Neural progenitor cell (in vitro differentiated cells): ENCODE results near the gene SLC25A13. TPM values are rescaled to one million over a fixed set of nuclear protein-coding genes. Genes with fewer than 3 reads are reported as not detected.

Experiments used
- DNase-seq: peaks from one replicate; pipeline ENCODE4 v3.0.0-alpha.2; 2016; ENCODE audit warnings: low spot score
- H2AFZ ChIP-seq: fragments of 200-600 bp; sonication (generic); replicated peaks from 2 replicates; pipeline ENCODE4 v1.6.1; 2016; ENCODE audit warnings: antibody characterized with exemption
- H3F3A ChIP-seq: fragments of 200-600 bp; sonication (generic); 2 replicates; pipeline ENCODE4 v1.6.1; 2016; ENCODE audit warnings: antibody characterized with exemption, low read depth
- H3K27ac ChIP-seq: fragments of 200-600 bp; sonication (generic); 2 replicates; pipeline ENCODE4 v1.5.1; 2016; ENCODE audit warnings: mild to moderate bottlenecking
- H3K27me3 ChIP-seq: fragments of 200-600 bp; sonication (generic); 2 replicates; pipeline ENCODE4 v1.6.1; 2016; ENCODE audit warnings: mild to moderate bottlenecking, moderate library complexity
- H3K36me3 ChIP-seq: fragments of 200-600 bp; sonication (generic); 2 replicates; pipeline ENCODE4 v1.5.1; 2016
- H3K4me1 ChIP-seq: fragments of 200-600 bp; sonication (generic); 2 replicates; pipeline ENCODE4 v1.6.1; 2016; ENCODE audit warnings: mixed run types
- H3K4me2 ChIP-seq: fragments of 200-600 bp; sonication (generic); 2 replicates; pipeline ENCODE4 v1.6.1; 2016
- H3K4me3 ChIP-seq: fragments of 200-600 bp; sonication (generic); 2 replicates; pipeline ENCODE4 v1.5.1; 2016
- H3K79me2 ChIP-seq: fragments of 200-600 bp; sonication (generic); 2 replicates; pipeline ENCODE4 v1.6.1; 2016; ENCODE audit warnings: low read depth
- H3K9ac ChIP-seq: fragments of 200-600 bp; sonication (generic); 2 replicates; pipeline ENCODE4 v1.6.1; 2016
- H3K9me3 ChIP-seq: fragments of 200-600 bp; sonication (generic); 2 replicates; pipeline ENCODE4 v1.5.1; 2016; ENCODE audit warnings: low read depth
- H4K20me1 ChIP-seq: fragments of 200-600 bp; sonication (generic); 2 replicates; pipeline ENCODE4 v1.6.1; 2016; ENCODE audit warnings: low read depth
- H3K27ac Mint-ChIP-seq: 3 replicates; pipeline ENCODE4 v1.8.0; 2021; ENCODE audit warnings: mixed read lengths
- H3K27me3 Mint-ChIP-seq: 2 replicates; pipeline ENCODE4 v1.8.0; 2022; ENCODE audit warnings: low read depth, mild to moderate bottlenecking, inconsistent platforms, moderate library complexity, mixed read lengths; ENCODE audit not compliant: insufficient read depth
- H3K36me3 Mint-ChIP-seq: 3 replicates; pipeline ENCODE4 v1.8.0; 2021; ENCODE audit warnings: mixed read lengths
- H3K4me1 Mint-ChIP-seq: 3 replicates; pipeline ENCODE4 v1.8.0; 2021; ENCODE audit warnings: mixed read lengths
- H3K4me3 Mint-ChIP-seq: 3 replicates; pipeline ENCODE4 v1.8.0; 2021; ENCODE audit warnings: mild to moderate bottlenecking, moderate library complexity, mixed read lengths
- H3K9me3 Mint-ChIP-seq: 3 replicates; pipeline ENCODE4 v1.8.0; 2020; ENCODE audit warnings: mixed read lengths
- CTCF ChIP-seq: fragments of 200-600 bp; sonication (generic); IDR thresholded peaks from 2 replicates; pipeline ENCODE4 v1.5.1; 2017; ENCODE audit warnings: antibody characterized with exemption, mild to moderate bottlenecking
- EZH2 ChIP-seq: fragments of 200-600 bp; sonication (generic); IDR thresholded peaks from 2 replicates; pipeline ENCODE4 v1.6.1; 2017; ENCODE audit warnings: antibody characterized with exemption, mild to moderate bottlenecking, moderate library complexity
- EZH2phosphoT487 ChIP-seq: fragments of 200-600 bp; sonication (generic); IDR thresholded peaks from 2 replicates; pipeline ENCODE4 v1.6.1; 2017; ENCODE audit warnings: antibody characterized with exemption
- total RNA-seq: library from RNA; depleted of rRNA; stranded (reverse); fragments of >200 nt; gene quantifications from 2 replicates; pipeline ENCODE4 v1.2.3, GENCODE V29; 2015; ENCODE audit warnings: low replicate concordance

Gene SLC25A13
- total RNA-seq, 1 donor from 2014 or later = 83.3 TPM

- H3K27me3 Mint-ChIP-seq = peaks cover 2% of the 10 kb centered on the region
- TF ChIP-seq EZH2 (no peak), EZH2phosphoT487 (no peak), CTCF (no peak)
- no peaks in the 10 kb centered on the region for H3K27me3 ChIP-seq
- no peaks in the 10 kb centered on the region for H3F3A ChIP-seq
- H3K27ac Mint-ChIP-seq = no peak overlapping the region
- no peaks in the 10 kb centered on the region for H3K79me2 ChIP-seq
- H3K4me1 Mint-ChIP-seq = no peaks in the 10 kb centered on the region
- no peak overlapping the region for H3K27ac ChIP-seq
- H2AFZ ChIP-seq = no peak overlapping the region
- H3K36me3 ChIP-seq = no peaks in the 10 kb centered on the region
- H3K4me1 ChIP-seq = no peaks in the 10 kb centered on the region
- no peak overlapping the region for H3K4me3 ChIP-seq
- no peaks in the 10 kb centered on the region for H4K20me1 ChIP-seq
- H3K9me3 ChIP-seq = no peaks in the 10 kb centered on the region
- no peak for DNase-seq
- no peak overlapping the region for H3K4me3 Mint-ChIP-seq
- H3K36me3 Mint-ChIP-seq = peaks cover 6% of the 10 kb centered on the region
- H3K4me2 ChIP-seq = no peak overlapping the region
- H3K9me3 Mint-ChIP-seq = no peaks in the 10 kb centered on the region
- no peak overlapping the region for H3K9ac ChIP-seq
Measured at GRCh38 chr7:96169439-96169838, 152.5 kb downstream of the SLC25A13 start.

GRCh38 chr7:96167424-96167823 is 154.5 kb downstream of the SLC25A13 start:
- Histone ChIP-seq H3F3A (no peaks in the 10 kb centered on the region), H3K79me2 (no peaks in the 10 kb centered on the region), H3K36me3 (no peaks in the 10 kb centered on the region), H3K4me3 (no peak overlapping the region), H3K9me3 (no peaks in the 10 kb centered on the region), H3K4me1 (no peaks in the 10 kb centered on the region), H4K20me1 (no peaks in the 10 kb centered on the region), H3K4me2 (no peak overlapping the region), H3K9ac (no peak overlapping the region), H3K27ac (no peak overlapping the region), H2AFZ (no peak overlapping the region), H3K27me3 (no peaks in the 10 kb centered on the region)
- Mint-ChIP-seq H3K27me3 (no peaks in the 10 kb centered on the region), H3K36me3 (peaks cover 13% of the 10 kb centered on the region), H3K4me3 (no peak overlapping the region), H3K4me1 (no peaks in the 10 kb centered on the region), H3K9me3 (no peaks in the 10 kb centered on the region), H3K27ac (no peak overlapping the region)
- DNase-seq = no peak
- TF ChIP-seq EZH2 (no peak), EZH2phosphoT487 (no peak), CTCF (no peak)

- Histone ChIP-seq H3K36me3 (peaks cover 3% of the 10 kb centered on the region), H3F3A (no peaks in the 10 kb centered on the region), H3K9ac (no peak overlapping the region), H2AFZ (no peak overlapping the region), H3K4me2 (no peak overlapping the region), H3K4me1 (no peaks in the 10 kb centered on the region), H3K79me2 (no peaks in the 10 kb centered on the region), H3K9me3 (no peaks in the 10 kb centered on the region), H4K20me1 (no peaks in the 10 kb centered on the region), H3K4me3 (no peak overlapping the region), H3K27me3 (no peaks in the 10 kb centered on the region), H3K27ac (no peak overlapping the region)
- no peak overlapping the region for H3K27ac Mint-ChIP-seq
- DNase-seq = no peak
- no peaks in the 10 kb centered on the region for H3K9me3 Mint-ChIP-seq
- H3K4me3 Mint-ChIP-seq = no peak overlapping the region
- TF ChIP-seq CTCF = no peak
- TF ChIP-seq EZH2 = no peak
- TF ChIP-seq EZH2phosphoT487 = no peak
- H3K27me3 Mint-ChIP-seq = peaks cover 2% of the 10 kb centered on the region
- H3K36me3 Mint-ChIP-seq = peaks cover 21% of the 10 kb centered on the region
- H3K4me1 Mint-ChIP-seq = no peaks in the 10 kb centered on the region
Measured at GRCh38 chr7:96161897-96162296, 160.0 kb downstream of the SLC25A13 start.
